Upper lobe of left lung (tissue), 4 donors: ENCODE data around the gene ASTN2.

Experiments
- CTCF ChIP-seq, 6 experiments: fragments of 450-650 bp in 4 of 6; fragments of 200-600 bp in 2 of 6; sonication (generic) in 2 of 6; IDR thresholded peaks; one replicate each; pipeline ENCODE4 v1.5.1; 2016 to 2019; ENCODE audit warnings: antibody characterized with exemption in 6 of 6
- EP300 ChIP-seq, 4 donors: sonication (generic); formaldehyde crosslinking; IDR thresholded peaks; one replicate each; pipeline ENCODE4 v1.5.1; 2017; ENCODE audit warnings: antibody characterized with exemption in 4 of 4, control low read depth in 2 of 4
- POLR2A ChIP-seq, 4 donors: fragments of 450-650 bp; IDR thresholded peaks; one replicate each; pipeline ENCODE4 v1.5.1; 2016 to 2017; ENCODE audit warnings: antibody characterized with exemption in 4 of 4, mild to moderate bottlenecking in 2 of 4
- POLR2AphosphoS5 ChIP-seq, 2 donors: sonication (generic); formaldehyde crosslinking; IDR thresholded peaks; one replicate each; pipeline ENCODE4 v1.5.1; 2017; ENCODE audit warnings: antibody characterized with exemption in 2 of 2

GRCh38 chr9:116471944-116472506 lies 942.8 kb downstream of the ASTN2 start:
- TF ChIP-seq POLR2A (IDR thresholded peaks at IDR 0.05) (no peak), CTCF (IDR thresholded peaks at IDR 0.05) (no peak), POLR2AphosphoS5 (IDR thresholded peaks at IDR 0.05) (no peak), EP300 (IDR thresholded peaks at IDR 0.05) (no peak)
